Smooth muscle cell (in vitro differentiated cells): ENCODE data around the gene RXFP4. TPM values are rescaled to one million over a fixed set of nuclear protein-coding genes. Genes with fewer than 3 reads are reported as not detected.
"Not testable (repeated sequence)": the region's sequence is repeated elsewhere in the genome, so short reads cannot be mapped to it uniquely, and the experiment has no call there.

Experiments used
- DNase-seq: peaks from one replicate; lab custom pipeline; 2025; ENCODE audit not compliant: unreplicated experiment; lab: John Stamatoyannopoulos, UW
- H2AFZ ChIP-seq: fragments of 200-600 bp; sonication (generic); 2 replicates; pipeline ENCODE4 v1.6.0; 2016; ENCODE audit warnings: antibody characterized with exemption, low read depth, mild to moderate bottlenecking
- H3F3A ChIP-seq: fragments of 200-600 bp; sonication (generic); 2 replicates; pipeline ENCODE4 v1.6.0; 2017; ENCODE audit warnings: antibody characterized with exemption, low read depth
- H3K27ac ChIP-seq: fragments of 200-600 bp; sonication (generic); 2 replicates; pipeline ENCODE4 v1.5.1; 2016; ENCODE audit warnings: low read depth, mild to moderate bottlenecking
- H3K27me3 ChIP-seq: fragments of 200-600 bp; sonication (generic); 2 replicates; pipeline ENCODE4 v1.6.1; 2016; ENCODE audit warnings: low read depth, mild to moderate bottlenecking
- H3K36me3 ChIP-seq: fragments of 200-600 bp; sonication (generic); 2 replicates; pipeline ENCODE4 v1.5.1; 2016; ENCODE audit warnings: low read depth
- H3K4me1 ChIP-seq: fragments of 200-600 bp; sonication (generic); 2 replicates; pipeline ENCODE4 v1.5.1; 2016; ENCODE audit warnings: low read depth
- H3K4me2 ChIP-seq: fragments of 200-600 bp; sonication (generic); 2 replicates; pipeline ENCODE4 v1.6.0; 2016; ENCODE audit warnings: mild to moderate bottlenecking
- H3K4me3 ChIP-seq: fragments of 200-600 bp; sonication (generic); 2 replicates; pipeline ENCODE4 v1.5.1; 2016; ENCODE audit warnings: mild to moderate bottlenecking
- H3K79me2 ChIP-seq: fragments of 200-600 bp; sonication (generic); 2 replicates; pipeline ENCODE4 v1.6.0; 2016; ENCODE audit warnings: low read depth, mild to moderate bottlenecking
- H3K9ac ChIP-seq: fragments of 200-600 bp; sonication (generic); 2 replicates; pipeline ENCODE4 v1.6.0; 2016; ENCODE audit warnings: low read depth
- H3K9me3 ChIP-seq: fragments of 200-600 bp; sonication (generic); replicated peaks from 2 replicates; pipeline ENCODE4 v1.5.1; 2016; ENCODE audit warnings: low read depth
- H4K20me1 ChIP-seq: fragments of 200-600 bp; sonication (generic); 2 replicates; pipeline ENCODE4 v1.6.0; 2016; ENCODE audit warnings: low read depth
- WGBS: methylation state at CpG from one replicate; pipeline ENCODE4 v1.1.7; 2016; ENCODE audit warnings: low lambda C conversion rate; 5-methylcytosine and 5-hydroxymethylcytosine counted together
- polyA plus RNA-seq: library from polyadenylated mRNA; unstranded; fragments of >200 nt; fragmentation: Nextera tagmentation; extraction: Ambion mirVana; gene quantifications from 2 replicates; pipeline ENCODE4 v1.2.1, GENCODE V29; 2016
- total RNA-seq: library from RNA; depleted of rRNA; stranded (reverse); fragments of >200 nt; gene quantifications from 2 replicates; pipeline ENCODE4 v1.2.3, GENCODE V29; 2014
- TF ChIP-seq, protein P1 (sequence below): fragments of 200-600 bp; sonication (generic); IDR thresholded peaks from 2 replicates; pipeline ENCODE4 v1.5.1; 2017; ENCODE audit warnings: borderline replicate concordance, mild to moderate bottlenecking, antibody characterized with exemption; ENCODE audit not compliant: insufficient read depth, poor library complexity, severe bottlenecking

Gene RXFP4, protein sequence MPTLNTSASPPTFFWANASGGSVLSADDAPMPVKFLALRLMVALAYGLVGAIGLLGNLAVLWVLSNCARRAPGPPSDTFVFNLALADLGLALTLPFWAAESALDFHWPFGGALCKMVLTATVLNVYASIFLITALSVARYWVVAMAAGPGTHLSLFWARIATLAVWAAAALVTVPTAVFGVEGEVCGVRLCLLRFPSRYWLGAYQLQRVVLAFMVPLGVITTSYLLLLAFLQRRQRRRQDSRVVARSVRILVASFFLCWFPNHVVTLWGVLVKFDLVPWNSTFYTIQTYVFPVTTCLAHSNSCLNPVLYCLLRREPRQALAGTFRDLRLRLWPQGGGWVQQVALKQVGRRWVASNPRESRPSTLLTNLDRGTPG
- total RNA-seq, result not detected in 2 replicates
- polyA plus RNA-seq, result 0.66 and 1.5 TPM in 2 replicates

DNA sequence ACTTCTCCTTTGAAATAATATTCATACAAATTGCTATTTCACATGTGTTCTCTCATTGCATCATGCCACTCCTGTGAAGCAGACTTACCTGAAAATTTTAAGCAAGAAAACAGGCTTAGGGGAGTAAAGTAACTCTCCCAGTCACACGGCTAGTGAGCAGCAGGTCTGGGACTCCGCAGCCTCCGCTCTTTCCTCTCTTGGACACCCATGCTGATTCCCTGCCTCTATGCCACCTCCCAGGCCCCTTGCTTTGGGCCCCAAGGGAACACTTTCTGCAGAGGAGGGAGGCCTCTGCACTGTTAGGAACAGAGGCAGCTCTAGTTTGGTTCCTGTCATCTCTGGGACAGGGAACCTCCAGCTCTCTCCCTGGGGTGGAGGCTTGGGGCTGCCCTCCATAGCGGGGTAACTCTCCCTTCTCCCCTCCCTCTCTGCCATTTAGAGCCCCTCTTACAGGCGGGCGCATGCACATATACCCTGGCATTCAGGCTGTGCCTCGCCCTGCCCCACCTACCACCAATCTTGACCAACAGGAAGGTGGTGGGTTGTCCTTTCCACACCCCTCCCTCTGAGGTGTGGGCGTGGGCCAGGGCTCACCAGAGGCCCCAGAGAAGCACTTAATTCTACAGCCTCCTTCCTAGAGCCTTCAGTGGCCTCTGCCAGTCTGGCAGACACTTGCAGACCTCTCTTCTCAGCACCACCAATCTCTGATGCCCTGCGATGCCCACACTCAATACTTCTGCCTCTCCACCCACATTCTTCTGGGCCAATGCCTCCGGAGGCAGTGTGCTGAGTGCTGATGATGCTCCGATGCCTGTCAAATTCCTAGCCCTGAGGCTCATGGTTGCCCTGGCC is at the start of gene RXFP4:
RXFP4 (plus strand) TSS at position 646 of the 852 bp plus-strand sequence; CDS start at position 718, 72 bp downstream.
- H2AFZ ChIP-seq, result no peak within 1 kb of the TSS
- TF ChIP-seq, protein P1, sequence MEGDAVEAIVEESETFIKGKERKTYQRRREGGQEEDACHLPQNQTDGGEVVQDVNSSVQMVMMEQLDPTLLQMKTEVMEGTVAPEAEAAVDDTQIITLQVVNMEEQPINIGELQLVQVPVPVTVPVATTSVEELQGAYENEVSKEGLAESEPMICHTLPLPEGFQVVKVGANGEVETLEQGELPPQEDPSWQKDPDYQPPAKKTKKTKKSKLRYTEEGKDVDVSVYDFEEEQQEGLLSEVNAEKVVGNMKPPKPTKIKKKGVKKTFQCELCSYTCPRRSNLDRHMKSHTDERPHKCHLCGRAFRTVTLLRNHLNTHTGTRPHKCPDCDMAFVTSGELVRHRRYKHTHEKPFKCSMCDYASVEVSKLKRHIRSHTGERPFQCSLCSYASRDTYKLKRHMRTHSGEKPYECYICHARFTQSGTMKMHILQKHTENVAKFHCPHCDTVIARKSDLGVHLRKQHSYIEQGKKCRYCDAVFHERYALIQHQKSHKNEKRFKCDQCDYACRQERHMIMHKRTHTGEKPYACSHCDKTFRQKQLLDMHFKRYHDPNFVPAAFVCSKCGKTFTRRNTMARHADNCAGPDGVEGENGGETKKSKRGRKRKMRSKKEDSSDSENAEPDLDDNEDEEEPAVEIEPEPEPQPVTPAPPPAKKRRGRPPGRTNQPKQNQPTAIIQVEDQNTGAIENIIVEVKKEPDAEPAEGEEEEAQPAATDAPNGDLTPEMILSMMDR, result no peak
- no peak within 1 kb of the TSS for H3K4me2 ChIP-seq
- no peak within 1 kb of the TSS for H3K9ac ChIP-seq
- no peaks in the 10 kb centered on the region for H3K27me3 ChIP-seq
- H3K4me1 ChIP-seq, result no peaks in the 10 kb centered on the region
- no peaks in the 10 kb centered on the region for H3K79me2 ChIP-seq
- no peak within 1 kb of the TSS for H3K27ac ChIP-seq
- H3K4me3 ChIP-seq, result no peak within 1 kb of the TSS
- H3K36me3 ChIP-seq, result no peaks in the 10 kb centered on the region
- no peaks in the 10 kb centered on the region for H3K9me3 ChIP-seq
- H4K20me1 ChIP-seq, result no peaks in the 10 kb centered on the region
- 79% methylated on average over 11 of the region's 11 CpGs for WGBS
- H3F3A ChIP-seq, result no peaks in the 10 kb centered on the region
- DNase-seq, result no peak

- Histone ChIP-seq H3K27me3 (no peaks in the 10 kb centered on the region), H3K27ac (peak overlapping the region; percentile 86), H3K4me3 (no peak overlapping the region), H3K9me3 (no peaks in the 10 kb centered on the region), H3F3A (peaks cover 8% of the 10 kb centered on the region), H3K9ac (peak overlapping the region; percentile 49), H3K79me2 (no peaks in the 10 kb centered on the region), H4K20me1 (no peaks in the 10 kb centered on the region), H3K4me2 (peak overlapping the region; percentile 44), H3K4me1 (peaks cover 4% of the 10 kb centered on the region), H3K36me3 (peaks cover 4% of the 10 kb centered on the region), H2AFZ (no peak overlapping the region)
- no peak for DNase-seq
- 30% methylated on average over 3 of the region's 3 CpGs for WGBS
- TF ChIP-seq, protein P1, result no peak
These were observed 48.6 kb upstream of the RXFP4 start for GRCh38 chr1:155892796-155893195.

DNA sequence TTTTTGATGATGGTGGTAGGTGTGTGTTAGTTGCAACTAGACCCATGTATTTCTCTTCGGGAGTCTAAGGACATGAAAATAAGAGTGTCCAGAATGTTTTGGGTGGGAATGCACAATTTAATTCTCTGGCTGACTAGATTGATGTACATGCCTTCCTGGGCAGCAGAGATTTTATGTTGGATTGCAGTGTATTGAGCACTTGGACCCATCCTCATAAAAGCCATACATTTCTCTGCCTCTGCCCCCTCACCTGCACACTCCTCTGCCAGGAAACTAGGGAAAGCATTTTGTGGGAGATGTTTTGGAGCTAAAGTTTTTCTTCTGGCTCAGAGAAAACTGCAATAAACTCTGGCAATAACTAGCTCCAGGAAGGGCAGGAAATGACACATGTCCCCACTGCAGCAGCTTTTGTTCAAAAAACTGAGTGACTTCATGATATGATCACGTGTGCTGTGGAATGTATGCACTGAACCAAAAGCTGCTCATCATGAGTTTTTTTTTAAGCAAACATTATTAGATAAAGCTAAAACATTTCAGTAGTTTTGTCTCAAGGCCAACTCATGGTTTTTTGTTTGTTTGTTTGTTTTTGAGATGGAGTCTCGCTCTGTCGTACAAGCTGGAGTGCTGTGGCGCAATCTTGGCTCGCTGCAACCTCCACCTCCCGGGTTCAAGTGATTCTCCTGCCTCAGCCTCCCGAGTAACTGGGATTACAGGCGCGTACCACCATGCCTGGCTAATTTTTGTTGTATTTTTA is 47.9 kb upstream of the RXFP4 start:
- Histone ChIP-seq H3K4me1 (peaks cover 4% of the 10 kb centered on the region), H3K9me3 (no peaks in the 10 kb centered on the region), H2AFZ (no peak overlapping the region), H3K79me2 (no peaks in the 10 kb centered on the region), H3K27ac (peak overlapping the region; percentile 86), H3K9ac (peak overlapping the region; percentile 49), H4K20me1 (peaks cover 1% of the 10 kb centered on the region), H3K4me3 (no peak overlapping the region), H3F3A (peaks cover 9% of the 10 kb centered on the region), H3K36me3 (peaks cover 4% of the 10 kb centered on the region), H3K27me3 (no peaks in the 10 kb centered on the region), H3K4me2 (peak overlapping the region; percentile 44)
- WGBS, result 74% methylated on average over 10 of the region's 10 CpGs
- no peak for DNase-seq
- TF ChIP-seq, protein P1, result no peak

GRCh38 chr1:155895617-155896016 is 45.8 kb upstream of the RXFP4 start:
- H4K20me1 ChIP-seq, H3K27ac ChIP-seq, H3K9ac ChIP-seq, H3K4me2 ChIP-seq, H2AFZ ChIP-seq, H3K4me3 ChIP-seq, DNase-seq, H3K79me2 ChIP-seq, H3K4me1 ChIP-seq, H3K9me3 ChIP-seq, H3K27me3 ChIP-seq: not testable (repeated sequence)
- peaks cover 20% of the 10 kb centered on the region for H3K36me3 ChIP-seq
- H3F3A ChIP-seq, result peaks cover 21% of the 10 kb centered on the region
- 97% methylated on average over 6 of the region's 6 CpGs for WGBS

DNA sequence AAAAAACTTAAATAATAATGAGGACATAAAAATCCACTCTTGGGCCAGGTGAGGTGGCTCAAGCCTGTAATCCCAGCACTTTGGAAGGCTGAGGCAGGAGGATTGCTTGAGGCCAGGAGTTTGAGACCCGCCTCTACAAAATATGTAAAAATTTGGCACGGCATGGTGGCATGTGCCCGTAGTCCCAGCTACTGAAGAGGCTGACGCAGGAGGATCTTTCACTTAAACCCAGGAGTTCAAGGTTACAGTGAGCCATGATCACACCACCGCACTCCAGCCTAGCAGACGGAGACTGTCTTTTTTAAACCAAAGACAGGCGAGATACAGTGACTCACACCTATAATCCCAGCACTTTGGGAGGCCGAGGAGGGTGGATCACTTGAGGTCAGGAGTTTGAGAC is 45.0 kb upstream of the RXFP4 start:
- not testable (repeated sequence) for H3K9ac ChIP-seq, H3K27ac ChIP-seq, H3K27me3 ChIP-seq, DNase-seq, H3K79me2 ChIP-seq, H4K20me1 ChIP-seq, H2AFZ ChIP-seq, H3K4me2 ChIP-seq, H3K9me3 ChIP-seq, H3K4me3 ChIP-seq, H3K4me1 ChIP-seq
- H3F3A ChIP-seq, result peaks cover 27% of the 10 kb centered on the region
- 86% methylated on average over 8 of the region's 8 CpGs for WGBS
- H3K36me3 ChIP-seq, result peaks cover 29% of the 10 kb centered on the region
